ENCODE data around the gene CDC40.

- TF ChIP-seq, protein P1, sequence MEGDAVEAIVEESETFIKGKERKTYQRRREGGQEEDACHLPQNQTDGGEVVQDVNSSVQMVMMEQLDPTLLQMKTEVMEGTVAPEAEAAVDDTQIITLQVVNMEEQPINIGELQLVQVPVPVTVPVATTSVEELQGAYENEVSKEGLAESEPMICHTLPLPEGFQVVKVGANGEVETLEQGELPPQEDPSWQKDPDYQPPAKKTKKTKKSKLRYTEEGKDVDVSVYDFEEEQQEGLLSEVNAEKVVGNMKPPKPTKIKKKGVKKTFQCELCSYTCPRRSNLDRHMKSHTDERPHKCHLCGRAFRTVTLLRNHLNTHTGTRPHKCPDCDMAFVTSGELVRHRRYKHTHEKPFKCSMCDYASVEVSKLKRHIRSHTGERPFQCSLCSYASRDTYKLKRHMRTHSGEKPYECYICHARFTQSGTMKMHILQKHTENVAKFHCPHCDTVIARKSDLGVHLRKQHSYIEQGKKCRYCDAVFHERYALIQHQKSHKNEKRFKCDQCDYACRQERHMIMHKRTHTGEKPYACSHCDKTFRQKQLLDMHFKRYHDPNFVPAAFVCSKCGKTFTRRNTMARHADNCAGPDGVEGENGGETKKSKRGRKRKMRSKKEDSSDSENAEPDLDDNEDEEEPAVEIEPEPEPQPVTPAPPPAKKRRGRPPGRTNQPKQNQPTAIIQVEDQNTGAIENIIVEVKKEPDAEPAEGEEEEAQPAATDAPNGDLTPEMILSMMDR (IDR thresholded peaks at IDR 0.05): no peak
- TF ChIP-seq NFIC (IDR thresholded peaks at IDR 0.05; ENCODE audit: borderline replicate concordance) (no peak), POLR2AphosphoS5 (IDR thresholded peaks at IDR 0.05; ENCODE audit: low read depth, low read length) (no peak), NRF1 (IDR thresholded peaks at IDR 0.05; ENCODE audit: low read depth, low read length) (no peak), FOXJ3 (CRISPR knock-in tag; IDR thresholded peaks at IDR 0.05) (no peak)
These were observed 97.0 kb downstream of the CDC40 start for GRCh38 chr6:110277100-110277665.

Measured in SK-N-SH (cell line).